ENCODE measurements around the gene PRKAR1A. TPM values are rescaled to one million over a fixed set of nuclear protein-coding genes. Genes with fewer than 3 reads are reported as not detected.

PRKAR1A gene
- total RNA-seq, 1 experiment from 2014 or later = 158 TPM

GRCh38 chr17:68584581-68585303 is 72.5 kb downstream of the PRKAR1A start (continued):
- TF ChIP-seq AR (CRISPR knock-in tag; IDR thresholded peaks at IDR 0.05) = no peak
- TF ChIP-seq FOXP4 (CRISPR knock-in tag; IDR thresholded peaks at IDR 0.05) = no peak

GRCh38 chr17:68585643-68586042 is 73.4 kb downstream of the PRKAR1A start:
- Mint-ChIP-seq H3K4me1 (no peaks in the 10 kb centered on the region), H3K27me3 (ENCODE audit: low read depth) (no peaks in the 10 kb centered on the region), H3K36me3 (peaks cover 9% of the 10 kb centered on the region), H3K27ac (no peak overlapping the region), H3K4me3 (no peak overlapping the region), H3K9me3 (peaks cover 34% of the 10 kb centered on the region)
- ChIA-PET POLR2A (no interaction called here), CTCF (no interaction called here)
- ATAC-seq (no peak; the same call in 1 of the 2 replicates), DNase-seq (ENCODE audit: low spot score) (no peak)
- no peak for TF ChIP-seq RELA (CRISPR knock-in tag; IDR thresholded peaks at IDR 0.05; ENCODE audit: borderline replicate concordance)
- TF ChIP-seq OVOL2 (CRISPR knock-in tag; IDR thresholded peaks at IDR 0.05; ENCODE audit: borderline replicate concordance) = no peak
- TF ChIP-seq ZNF263 (CRISPR knock-in tag; IDR thresholded peaks at IDR 0.05; ENCODE audit: low read depth) = no peak
- TF ChIP-seq SOX15 (CRISPR knock-in tag; IDR thresholded peaks at IDR 0.05) = no peak
- no peak for TF ChIP-seq IRF2 (CRISPR knock-in tag; IDR thresholded peaks at IDR 0.05; ENCODE audit: borderline replicate concordance, low read depth)
- TF ChIP-seq SMAD3 (CRISPR knock-in tag; IDR thresholded peaks at IDR 0.05; ENCODE audit: borderline replicate concordance) = no peak
- TF ChIP-seq ZNF532 (CRISPR knock-in tag; IDR thresholded peaks at IDR 0.05; ENCODE audit: borderline replicate concordance) = no peak
- no peak for TF ChIP-seq JAZF1 (CRISPR knock-in tag; IDR thresholded peaks at IDR 0.05)
- TF ChIP-seq ZBTB43 (CRISPR knock-in tag; IDR thresholded peaks at IDR 0.05) = no peak
- TF ChIP-seq ZNF281 (CRISPR knock-in tag; IDR thresholded peaks at IDR 0.05) = no peak
- no peak for TF ChIP-seq E2F5 (CRISPR knock-in tag; IDR thresholded peaks at IDR 0.05)

Measured in WTC11 (cell line).